ENCODE results near the gene SPTLC3.

The SPTLC3 gene

DNA sequence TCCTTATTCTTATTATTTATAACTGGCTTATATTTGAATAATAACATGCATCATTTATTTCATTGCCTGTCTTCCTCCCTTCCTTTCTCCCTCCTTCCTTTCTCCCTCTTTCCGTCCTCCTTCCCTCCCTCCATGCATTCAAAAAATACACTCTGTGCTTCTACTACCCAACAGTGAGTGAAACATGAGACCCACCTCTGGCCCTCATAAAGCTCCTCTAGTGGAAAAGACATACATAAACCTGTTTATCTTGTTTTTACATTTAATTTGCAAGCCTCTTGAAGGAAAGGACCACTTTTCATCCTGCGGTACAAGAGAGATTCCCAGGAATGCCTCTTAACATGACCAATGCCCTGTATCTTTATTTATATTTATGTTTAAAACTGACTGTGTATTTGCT is 190.5 kb downstream of the SPTLC3 start:
- TF ChIP-seq EGR1 (IDR thresholded peaks at IDR 0.05) = no peak
- no peak for TF ChIP-seq TCF12 (IDR thresholded peaks at IDR 0.05; ENCODE audit: low read depth)
- TF ChIP-seq, protein P1, sequence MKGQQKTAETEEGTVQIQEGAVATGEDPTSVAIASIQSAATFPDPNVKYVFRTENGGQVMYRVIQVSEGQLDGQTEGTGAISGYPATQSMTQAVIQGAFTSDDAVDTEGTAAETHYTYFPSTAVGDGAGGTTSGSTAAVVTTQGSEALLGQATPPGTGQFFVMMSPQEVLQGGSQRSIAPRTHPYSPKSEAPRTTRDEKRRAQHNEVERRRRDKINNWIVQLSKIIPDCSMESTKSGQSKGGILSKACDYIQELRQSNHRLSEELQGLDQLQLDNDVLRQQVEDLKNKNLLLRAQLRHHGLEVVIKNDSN (IDR thresholded peaks at IDR 0.05) = no peak
- no peak for TF ChIP-seq TAF1 (IDR thresholded peaks at IDR 0.05; ENCODE audit: low read depth)
- no peak for TF ChIP-seq TEAD4 (IDR thresholded peaks at IDR 0.05)
- no peak for TF ChIP-seq CREB1 (IDR thresholded peaks at IDR 0.05; ENCODE audit: low read depth)
- TF ChIP-seq, protein P2, sequence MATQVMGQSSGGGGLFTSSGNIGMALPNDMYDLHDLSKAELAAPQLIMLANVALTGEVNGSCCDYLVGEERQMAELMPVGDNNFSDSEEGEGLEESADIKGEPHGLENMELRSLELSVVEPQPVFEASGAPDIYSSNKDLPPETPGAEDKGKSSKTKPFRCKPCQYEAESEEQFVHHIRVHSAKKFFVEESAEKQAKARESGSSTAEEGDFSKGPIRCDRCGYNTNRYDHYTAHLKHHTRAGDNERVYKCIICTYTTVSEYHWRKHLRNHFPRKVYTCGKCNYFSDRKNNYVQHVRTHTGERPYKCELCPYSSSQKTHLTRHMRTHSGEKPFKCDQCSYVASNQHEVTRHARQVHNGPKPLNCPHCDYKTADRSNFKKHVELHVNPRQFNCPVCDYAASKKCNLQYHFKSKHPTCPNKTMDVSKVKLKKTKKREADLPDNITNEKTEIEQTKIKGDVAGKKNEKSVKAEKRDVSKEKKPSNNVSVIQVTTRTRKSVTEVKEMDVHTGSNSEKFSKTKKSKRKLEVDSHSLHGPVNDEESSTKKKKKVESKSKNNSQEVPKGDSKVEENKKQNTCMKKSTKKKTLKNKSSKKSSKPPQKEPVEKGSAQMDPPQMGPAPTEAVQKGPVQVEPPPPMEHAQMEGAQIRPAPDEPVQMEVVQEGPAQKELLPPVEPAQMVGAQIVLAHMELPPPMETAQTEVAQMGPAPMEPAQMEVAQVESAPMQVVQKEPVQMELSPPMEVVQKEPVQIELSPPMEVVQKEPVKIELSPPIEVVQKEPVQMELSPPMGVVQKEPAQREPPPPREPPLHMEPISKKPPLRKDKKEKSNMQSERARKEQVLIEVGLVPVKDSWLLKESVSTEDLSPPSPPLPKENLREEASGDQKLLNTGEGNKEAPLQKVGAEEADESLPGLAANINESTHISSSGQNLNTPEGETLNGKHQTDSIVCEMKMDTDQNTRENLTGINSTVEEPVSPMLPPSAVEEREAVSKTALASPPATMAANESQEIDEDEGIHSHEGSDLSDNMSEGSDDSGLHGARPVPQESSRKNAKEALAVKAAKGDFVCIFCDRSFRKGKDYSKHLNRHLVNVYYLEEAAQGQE (IDR thresholded peaks at IDR 0.05; ENCODE audit: low read depth) = no peak
- TF ChIP-seq RAD21 (IDR thresholded peaks at IDR 0.05; ENCODE audit: low read depth) = no peak
- no peak for TF ChIP-seq NFIC (IDR thresholded peaks at IDR 0.05)
- no peak for TF ChIP-seq EP300 (IDR thresholded peaks at IDR 0.05; ENCODE audit: borderline replicate concordance)
- no peak for TF ChIP-seq ZBTB7A (IDR thresholded peaks at IDR 0.05; ENCODE audit: low read depth)
- TF ChIP-seq FOXM1 (IDR thresholded peaks at IDR 0.05; ENCODE audit: borderline replicate concordance, low read depth) = no peak
- TF ChIP-seq, protein P3, sequence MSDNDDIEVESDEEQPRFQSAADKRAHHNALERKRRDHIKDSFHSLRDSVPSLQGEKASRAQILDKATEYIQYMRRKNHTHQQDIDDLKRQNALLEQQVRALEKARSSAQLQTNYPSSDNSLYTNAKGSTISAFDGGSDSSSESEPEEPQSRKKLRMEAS (IDR thresholded peaks at IDR 0.05) = no peak
- TF ChIP-seq CEBPB (IDR thresholded peaks at IDR 0.05) = no peak
- no peak for TF ChIP-seq YY1 (IDR thresholded peaks at IDR 0.05; ENCODE audit: low read depth)

DNA sequence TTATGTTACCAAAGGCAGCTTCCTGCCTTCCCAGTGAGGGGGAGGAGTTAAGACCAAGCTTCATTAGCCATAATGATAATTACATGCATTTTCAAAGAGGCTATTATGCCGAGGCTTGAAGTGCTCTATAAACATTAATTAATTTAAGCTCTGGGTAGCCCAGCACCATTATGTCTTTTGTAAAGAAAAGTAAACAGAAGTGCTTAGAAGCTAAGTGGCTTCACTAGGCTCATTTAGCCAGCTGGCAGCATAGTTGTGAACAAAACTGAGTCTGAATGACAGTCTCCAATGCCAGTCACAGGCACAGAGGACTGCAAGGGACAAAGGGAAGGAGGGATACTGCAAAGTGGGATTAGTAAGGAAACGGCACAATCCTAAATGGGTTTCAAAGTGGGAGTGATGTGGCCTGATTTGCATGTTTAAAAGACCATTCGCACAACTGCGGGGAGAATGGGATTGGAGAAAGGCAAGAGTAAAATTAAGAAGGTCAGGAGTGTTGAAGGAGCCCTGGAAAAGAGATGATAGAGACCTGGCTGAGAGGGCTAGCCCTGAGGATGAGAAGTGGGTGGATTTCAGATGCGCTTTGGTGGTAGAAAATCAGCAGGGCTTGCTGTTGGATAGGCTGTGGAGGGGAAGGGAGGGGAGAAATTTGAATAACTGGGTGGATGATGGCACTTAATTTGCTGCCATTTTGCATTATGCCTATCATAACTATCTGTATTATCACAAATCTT is 192.2 kb downstream of the SPTLC3 start:
- TF ChIP-seq TCF12 (IDR thresholded peaks at IDR 0.05; ENCODE audit: low read depth) (no peak), CREB1 (IDR thresholded peaks at IDR 0.05; ENCODE audit: low read depth) (no peak), YY1 (IDR thresholded peaks at IDR 0.05; ENCODE audit: low read depth) (no peak), NFIC (IDR thresholded peaks at IDR 0.05) (no peak), FOXM1 (IDR thresholded peaks at IDR 0.05; ENCODE audit: borderline replicate concordance, low read depth) (no peak), EP300 (IDR thresholded peaks at IDR 0.05; ENCODE audit: borderline replicate concordance) (no peak), EGR1 (IDR thresholded peaks at IDR 0.05) (no peak), RAD21 (IDR thresholded peaks at IDR 0.05; ENCODE audit: low read depth) (no peak)
- TF ChIP-seq, protein P1 (IDR thresholded peaks at IDR 0.05) = no peak
- TF ChIP-seq, protein P2 (IDR thresholded peaks at IDR 0.05; ENCODE audit: low read depth) = no peak

DNA sequence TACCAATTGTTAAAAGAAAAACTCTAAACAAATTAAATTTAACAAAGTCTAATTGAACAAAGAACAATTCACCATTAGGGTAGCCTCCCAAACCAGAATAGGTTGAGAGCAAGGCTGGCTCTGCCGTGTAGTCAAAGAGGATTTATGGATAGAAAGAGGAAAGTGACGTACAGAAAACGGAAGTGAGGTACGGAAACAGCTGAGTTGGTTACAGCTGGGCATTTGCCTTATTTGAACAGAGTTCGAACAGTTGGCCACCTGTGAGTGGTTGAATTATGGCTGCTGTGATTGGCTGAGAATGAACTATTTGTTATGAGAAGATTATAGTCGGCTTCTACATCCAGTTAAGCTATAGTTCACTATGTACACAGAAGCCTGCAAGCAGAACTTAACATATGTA is 193.8 kb downstream of the SPTLC3 start:
- TF ChIP-seq YY1 (IDR thresholded peaks at IDR 0.05; ENCODE audit: low read depth) = no peak

DNA sequence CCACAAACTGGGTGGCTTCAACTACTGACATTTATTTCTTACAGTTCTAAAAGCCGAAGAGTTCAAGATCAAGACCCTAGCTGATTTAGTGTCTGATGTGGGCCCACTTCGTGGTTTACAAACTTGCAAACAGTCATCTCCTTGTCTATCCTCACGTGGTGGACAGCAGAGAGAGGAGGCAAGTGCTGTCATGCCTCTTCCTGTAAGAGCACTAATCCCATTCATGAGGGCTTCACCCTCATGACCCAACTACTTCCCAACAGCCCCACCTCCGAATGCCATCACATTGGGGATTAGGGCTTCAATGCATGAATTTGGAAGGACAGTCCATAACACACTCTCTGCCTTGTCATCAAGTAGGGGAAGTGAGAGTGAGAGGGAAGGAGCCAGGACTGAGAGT is 196.7 kb downstream of the SPTLC3 start:
- TF ChIP-seq, protein P1 (IDR thresholded peaks at IDR 0.05) = no peak
- TF ChIP-seq CREB1 (IDR thresholded peaks at IDR 0.05; ENCODE audit: low read depth) (no peak), TEAD4 (IDR thresholded peaks at IDR 0.05) (no peak), FOXM1 (IDR thresholded peaks at IDR 0.05; ENCODE audit: borderline replicate concordance, low read depth) (no peak), RAD21 (IDR thresholded peaks at IDR 0.05; ENCODE audit: low read depth) (no peak), ZBTB7A (IDR thresholded peaks at IDR 0.05; ENCODE audit: low read depth) (no peak), YY1 (IDR thresholded peaks at IDR 0.05; ENCODE audit: low read depth) (no peak), EGR1 (IDR thresholded peaks at IDR 0.05) (no peak), NFIC (IDR thresholded peaks at IDR 0.05) (no peak), TAF1 (IDR thresholded peaks at IDR 0.05; ENCODE audit: low read depth) (no peak), CEBPB (IDR thresholded peaks at IDR 0.05) (no peak), TCF12 (IDR thresholded peaks at IDR 0.05; ENCODE audit: low read depth) (no peak), EP300 (IDR thresholded peaks at IDR 0.05; ENCODE audit: borderline replicate concordance) (no peak)
- TF ChIP-seq, protein P3 (IDR thresholded peaks at IDR 0.05) = no peak
- TF ChIP-seq, protein P2 (IDR thresholded peaks at IDR 0.05; ENCODE audit: low read depth) = no peak

Data from Ishikawa (cell line).